ENCODE measurements around the gene PRCD. TPM values are rescaled to one million over a fixed set of nuclear protein-coding genes. Genes with fewer than 3 reads are reported as not detected.

The PRCD gene
- total RNA-seq, 1 donor from 2014 or later = 5.8 TPM

DNA sequence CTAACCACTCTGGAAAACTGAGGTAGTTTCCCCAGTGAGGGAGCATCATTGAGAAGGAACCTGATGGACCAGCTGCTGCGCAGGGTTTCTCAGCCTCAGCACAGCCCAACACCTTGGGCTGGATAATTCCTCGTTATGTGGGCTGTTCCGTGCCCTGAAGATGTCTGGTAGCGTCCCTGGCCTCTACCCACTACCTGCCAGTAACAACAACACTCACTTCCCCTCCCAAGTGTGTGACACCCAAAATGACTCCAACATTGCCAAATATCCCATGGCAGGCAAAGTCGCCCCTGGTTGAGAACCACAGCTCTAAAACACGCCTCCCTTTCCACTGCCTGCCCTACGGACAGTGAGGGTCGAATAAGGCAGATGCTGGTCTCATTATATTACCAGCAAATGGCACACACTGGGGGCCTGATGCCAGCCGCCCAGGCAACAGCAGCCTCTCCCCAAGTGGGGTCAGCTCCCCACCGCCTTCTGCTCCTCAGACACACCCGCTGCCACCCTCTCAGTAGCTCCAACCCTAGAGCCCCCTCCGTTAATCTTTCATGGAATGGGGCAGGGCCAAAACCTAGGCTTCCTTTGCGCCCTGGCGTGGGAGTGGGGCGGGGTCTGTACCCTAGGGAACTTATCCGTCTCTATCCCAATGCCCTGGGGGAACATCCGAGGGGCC is 39.6 kb upstream of the PRCD start:
- peak overlapping the region; percentile 95 for H3K4me3 ChIP-seq (ENCODE audit: low read depth, low read length)
- no peak for DNase-seq (ENCODE audit: low read depth)
- TF ChIP-seq CTCF (conservative IDR thresholded peaks at IDR 0.05; ENCODE audit: low read depth, low read length) = no peak

DNA sequence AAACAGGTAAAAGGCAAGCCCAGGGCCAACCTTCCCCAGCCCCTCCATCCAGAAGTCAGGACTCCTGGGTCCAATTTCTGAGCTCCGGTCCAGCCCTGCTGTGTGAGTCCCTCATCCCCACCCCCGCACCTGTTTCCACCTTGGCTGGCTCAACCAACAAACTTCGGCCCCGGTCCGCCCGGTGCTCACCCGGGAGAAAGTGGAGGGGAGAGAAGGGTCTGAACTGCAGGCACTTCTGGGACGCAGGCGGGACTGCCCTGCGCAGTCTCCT is 39.2 kb upstream of the PRCD start:
- H3K4me3 ChIP-seq (ENCODE audit: low read depth, low read length) = peak overlapping the region; percentile 95
- no peak for DNase-seq (ENCODE audit: low read depth)
- TF ChIP-seq CTCF (conservative IDR thresholded peaks at IDR 0.05; ENCODE audit: low read depth, low read length) = no peak

DNA sequence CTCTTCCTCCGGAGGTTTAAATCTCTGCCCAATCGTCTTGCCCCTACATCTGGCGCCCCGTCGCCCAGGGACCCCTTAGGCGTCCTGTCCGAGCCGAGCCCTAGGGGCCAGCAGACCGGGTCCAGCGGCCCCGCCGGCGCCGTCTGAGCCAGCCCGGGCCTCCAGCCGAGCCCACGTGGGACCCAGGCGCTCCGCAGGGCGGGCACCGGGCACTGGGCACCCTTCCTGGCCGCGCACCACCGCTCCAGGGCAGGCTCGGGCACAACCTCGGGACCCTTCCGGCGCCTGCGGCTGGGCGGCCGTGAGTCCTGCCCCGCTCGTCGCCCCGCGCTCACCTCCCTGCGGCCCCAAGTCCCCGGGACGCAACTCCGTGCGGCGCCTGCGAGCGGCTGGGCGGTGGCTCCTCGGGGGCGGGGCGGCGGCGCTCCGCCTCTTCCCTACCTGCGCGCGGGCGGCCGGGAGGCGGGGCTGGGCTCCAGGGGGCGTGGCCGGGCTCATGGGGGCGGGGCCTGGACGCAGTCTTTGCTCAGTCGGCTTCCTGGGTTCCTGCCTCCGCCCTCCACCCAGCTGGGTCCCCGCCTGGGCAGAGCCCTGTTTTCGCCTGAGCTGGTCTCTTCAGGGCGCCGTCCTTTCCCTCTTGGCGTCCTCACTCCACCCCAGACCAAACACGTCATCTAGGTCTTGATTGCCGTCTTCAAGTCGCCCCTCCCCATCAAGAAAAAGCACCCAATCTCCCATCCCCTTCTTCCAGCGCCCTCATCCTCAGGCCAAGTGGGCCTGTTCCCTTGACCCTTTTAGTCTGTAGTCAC is 38.6 kb upstream of the PRCD start, which contains the start of gene RHBDF2:
RHBDF2 (minus strand) TSS at position 406 of the 809 bp plus-strand sequence. CDS start 19,899 bp downstream, outside the sequence.
- no peak for TF ChIP-seq CTCF (conservative IDR thresholded peaks at IDR 0.05; ENCODE audit: low read depth, low read length)
- no peak for DNase-seq (ENCODE audit: low read depth)
- H3K4me3 ChIP-seq (ENCODE audit: low read depth, low read length) = peak within 1 kb of the TSS; percentile 95

DNA sequence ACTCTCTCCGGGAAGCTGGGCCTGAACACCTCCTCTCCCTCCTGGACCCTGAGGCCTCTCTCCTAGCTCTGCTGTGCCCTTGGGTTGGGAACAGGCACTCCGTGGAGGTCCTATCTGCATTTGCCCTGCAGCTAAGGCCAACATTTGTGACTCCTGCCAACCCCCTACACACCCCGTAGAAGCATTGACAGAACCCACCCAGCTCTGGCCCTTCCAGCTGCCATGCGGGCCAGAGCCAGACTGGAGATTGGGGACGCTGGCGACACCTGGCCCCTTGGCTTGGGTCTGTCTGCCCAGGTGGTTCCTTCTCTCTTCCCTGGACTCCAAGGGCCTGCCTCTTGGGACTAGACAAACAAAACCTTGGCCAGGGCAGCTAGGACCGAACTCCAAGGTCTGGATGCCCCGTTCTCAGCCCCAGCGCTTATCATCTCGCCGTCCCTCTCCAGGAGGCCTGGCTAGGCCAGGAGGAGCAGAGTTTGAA is 38.0 kb upstream of the PRCD start:
- DNase-seq (ENCODE audit: low read depth) = no peak
- TF ChIP-seq CTCF (conservative IDR thresholded peaks at IDR 0.05; ENCODE audit: low read depth, low read length) = no peak
- peak overlapping the region; percentile 95 for H3K4me3 ChIP-seq (ENCODE audit: low read depth, low read length)

- H3K4me3 ChIP-seq (ENCODE audit: low read depth, low read length) = no peak overlapping the region
- TF ChIP-seq CTCF (conservative IDR thresholded peaks at IDR 0.05; ENCODE audit: low read depth, low read length) = no peak
- DNase-seq (ENCODE audit: low read depth) = no peak
Measured at GRCh38 chr17:76502341-76503211, 37.3 kb upstream of the PRCD start.

DNA sequence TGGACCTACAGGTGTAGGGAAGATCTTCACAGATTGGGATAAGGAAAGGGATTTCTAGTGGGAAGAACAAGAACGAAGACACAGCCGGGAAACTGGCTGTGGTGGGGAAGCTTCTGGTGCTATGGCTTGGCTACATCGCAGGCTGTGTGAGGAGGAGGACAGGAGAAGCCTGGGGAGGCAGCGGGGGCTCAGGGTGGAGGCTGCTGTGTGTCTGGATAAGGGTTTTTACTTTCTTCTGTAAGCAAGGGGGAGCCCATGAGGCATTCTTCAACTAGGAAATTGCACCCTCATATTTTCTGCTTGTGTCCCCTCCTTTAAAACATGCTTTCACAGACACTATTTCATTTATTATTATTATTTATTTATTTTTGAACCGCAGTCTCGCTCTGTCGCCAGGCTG is 35.7 kb upstream of the PRCD start:
- no peak for TF ChIP-seq CTCF (conservative IDR thresholded peaks at IDR 0.05; ENCODE audit: low read depth, low read length)
- H3K4me3 ChIP-seq (ENCODE audit: low read depth, low read length) = no peak overlapping the region
- DNase-seq (ENCODE audit: low read depth) = no peak
